HepG2 (cell line): ENCODE data around the gene TTC28. TPM values are rescaled to one million over a fixed set of nuclear protein-coding genes. Genes with fewer than 3 reads are reported as not detected.
"Not testable (repeated sequence)": the region's sequence is repeated elsewhere in the genome, so short reads cannot be mapped to it uniquely, and the experiment has no call there.

ENCODE experiments used
- ATAC-seq: fragments of 200-7000 bp; cut with Tn5 transposase; 3 replicates; pipeline ENCODE4 v1.9.1; 2020; ENCODE audit warnings: mild to moderate bottlenecking, moderate library complexity
- BruUV-seq: library from RNA; stranded (reverse); fragments of 400-500 nt; replicated peaks from 2 replicates; lab custom pipeline; 2021; lab: Mats Ljungman, UMichigan
- CTCF ChIA-PET: fragments of 300-600 bp; formaldehyde crosslinking; extraction: SDS; loops from one replicate; lab custom pipeline; 2021; ENCODE audit warnings: low total read pairs, inconsistent platforms, low intra/inter-chr PET ratio; lab: Yijun Ruan, JAX
- POLR2A ChIA-PET: fragments of 350-600 bp; sonication (Branson Sonifier 250); formaldehyde crosslinking; loops from one replicate; lab custom pipeline; 2020; ENCODE audit warnings: antibody characterized with exemption, inconsistent platforms; lab: Yijun Ruan, JAX
- DNase-seq: peaks from one replicate; pipeline ENCODE4 v3.0.0-alpha.2; 2015; ENCODE audit warnings: low spot score
- FAIRE-seq: peaks from 3 replicates; lab custom pipeline; 2011; peaks lifted over from hg19 to GRCh38; lab: Jason Lieb, UNC
- H2AFZ ChIP-seq: one replicate; pipeline ENCODE4 v1.6.1; 2011; ENCODE audit warnings: low read length, inconsistent platforms
- H3K27ac ChIP-seq: fragments of 300-600 bp; 3 replicates; pipeline ENCODE4 v1.8.0; 2011; ENCODE audit warnings: mixed run types, mild to moderate bottlenecking, mixed read lengths, low read length, inconsistent platforms; ENCODE audit not compliant: insufficient read depth; ENCODE audit errors: extremely low read length
- H3K27me3 ChIP-seq, 2 experiments: fragments of 200-600 bp in 1 of 2; 2 replicates in 1 of 2; 3 replicates in 1 of 2; pipeline versions ENCODE4 v1.6.0 to v1.8.0; 2011; ENCODE audit warnings: low read length in 2 of 2, mild to moderate bottlenecking in 2 of 2, moderate library complexity in 2 of 2, inconsistent platforms in 1 of 2; ENCODE audit not compliant: insufficient read depth in 2 of 2, control insufficient read depth in 1 of 2
- H3K36me3 ChIP-seq, 2 experiments: fragments of 200-600 bp in 1 of 2; replicated peaks in 1 of 2; 2 replicates in 1 of 2; 3 replicates in 1 of 2; pipeline versions ENCODE4 v1.5.1 to v1.8.0; 2011; ENCODE audit warnings: low read length in 2 of 2, inconsistent platforms in 1 of 2; ENCODE audit not compliant: insufficient read depth in 2 of 2, control insufficient read depth in 1 of 2
- H3K4me1 ChIP-seq: 2 replicates; pipeline ENCODE4 v1.5.1; 2012; ENCODE audit warnings: low read length, inconsistent platforms; ENCODE audit not compliant: insufficient read depth
- H3K4me2 ChIP-seq: 2 replicates; pipeline ENCODE4 v1.6.0; 2011; ENCODE audit warnings: low read depth, low read length, inconsistent platforms
- H3K4me3 ChIP-seq, 3 experiments: fragments of 200-600 bp in 1 of 3; sonication (generic), shearing (Covaris generic) in 1 of 3; replicated peaks in 1 of 3; 2 replicates each; pipeline ENCODE4 v1.5.1; 2011 to 2016; ENCODE audit warnings: low read length in 3 of 3, inconsistent platforms in 2 of 3, low read depth in 2 of 3, mild to moderate bottlenecking in 2 of 3, control low read depth in 1 of 3, mixed read lengths in 1 of 3; ENCODE audit not compliant: insufficient read depth in 1 of 3
- H3K79me2 ChIP-seq: one replicate; pipeline ENCODE4 v1.6.1; 2011; ENCODE audit warnings: low read length, inconsistent platforms; ENCODE audit not compliant: insufficient read depth
- H3K9ac ChIP-seq: 2 replicates; pipeline ENCODE4 v1.6.0; 2011; ENCODE audit warnings: mild to moderate bottlenecking, low read depth, low read length, inconsistent platforms; ENCODE audit not compliant: insufficient read depth
- H3K9me3 ChIP-seq: 2 replicates; pipeline ENCODE4 v1.5.1; 2012; ENCODE audit warnings: mild to moderate bottlenecking, low read length
- H4K20me1 ChIP-seq: 2 replicates; pipeline ENCODE4 v1.6.0; 2011; ENCODE audit warnings: inconsistent platforms, mild to moderate bottlenecking, low read length, moderate library complexity; ENCODE audit not compliant: insufficient read depth
- CBX5 ChIP-seq: sonication (generic); formaldehyde crosslinking; IDR thresholded peaks from 2 replicates; pipeline ENCODE4 v1.4.0; 2020; ENCODE audit warnings: missing genetic modification reagents, borderline replicate concordance
- CCAR2 ChIP-seq: fragments of 200-400 bp; formaldehyde crosslinking; optimal IDR thresholded peaks from 2 replicates; pipeline ENCODE3; 2018; ENCODE audit warnings: low read depth, mild to moderate bottlenecking, low read length, moderate library complexity
- CENPBD1 ChIP-seq: sonication (generic); formaldehyde crosslinking; IDR thresholded peaks from 2 replicates; pipeline ENCODE4 v1.8.0; 2022; ENCODE audit warnings: missing genetic modification reagents, low read depth, mild to moderate bottlenecking, borderline replicate concordance
- HDAC1 ChIP-seq: sonication (generic); formaldehyde crosslinking; IDR thresholded peaks from 2 replicates; pipeline ENCODE4 v1.5.1; 2020; ENCODE audit warnings: mild to moderate bottlenecking, missing genetic modification reagents
- HNRNPL ChIP-seq: fragments of 200-400 bp; formaldehyde crosslinking; IDR thresholded peaks from 2 replicates; pipeline ENCODE4 v1.6.1; 2017; ENCODE audit warnings: mild to moderate bottlenecking, low read depth, low read length
- IRF1 ChIP-seq: sonication (generic); formaldehyde crosslinking; IDR thresholded peaks from 2 replicates; pipeline ENCODE4 v1.4.0; 2020; ENCODE audit warnings: low read depth, mild to moderate bottlenecking, missing genetic modification reagents
- KLF9 ChIP-seq: IDR thresholded peaks from 2 replicates; pipeline ENCODE4 v1.6.1; 2016; ENCODE audit warnings: low read depth
- NFYB ChIP-seq: sonication (generic); formaldehyde crosslinking; IDR thresholded peaks from 2 replicates; pipeline ENCODE4 v1.4.0; 2020; ENCODE audit warnings: missing genetic modification reagents
- SUZ12 ChIP-seq: fragments of 150-350 bp; IDR thresholded peaks from 2 replicates; pipeline ENCODE4 v1.6.1; 2014; ENCODE audit warnings: low read depth, low read length
- THAP8 ChIP-seq: sonication (generic); formaldehyde crosslinking; IDR thresholded peaks from 2 replicates; pipeline ENCODE4 v1.5.1; 2020; ENCODE audit warnings: missing genetic modification reagents, mild to moderate bottlenecking, borderline replicate concordance
- UBTF ChIP-seq: sonication (generic); formaldehyde crosslinking; IDR thresholded peaks from 2 replicates; pipeline ENCODE4 v1.4.0; 2020; ENCODE audit warnings: mild to moderate bottlenecking, missing genetic modification reagents
- ZFP37 ChIP-seq: sonication (generic); formaldehyde crosslinking; IDR thresholded peaks from 2 replicates; pipeline ENCODE4 v1.4.0; 2020; ENCODE audit warnings: missing genetic modification reagents, borderline replicate concordance
- ZNF431 ChIP-seq: sonication (generic); formaldehyde crosslinking; IDR thresholded peaks from 2 replicates; pipeline ENCODE4 v1.9.0; 2022; ENCODE audit warnings: missing genetic modification reagents, low read depth, mild to moderate bottlenecking, borderline replicate concordance
- ZNF546 ChIP-seq: sonication (generic); formaldehyde crosslinking; conservative IDR thresholded peaks from 2 replicates; pipeline ENCODE4 v1.8.1; 2023; ENCODE audit warnings: mild to moderate bottlenecking, missing genetic modification reagents
- ZNF782 ChIP-seq: sonication (generic); formaldehyde crosslinking; IDR thresholded peaks from 2 replicates; pipeline ENCODE4 v1.4.0; 2020; ENCODE audit warnings: missing genetic modification reagents, mild to moderate bottlenecking, borderline replicate concordance
- WGBS: methylation state at CpG from one replicate; pipeline ENCODE4 v1.1.6; 2017; ENCODE audit warnings: low lambda C conversion rate; 5-methylcytosine and 5-hydroxymethylcytosine counted together
- in situ Hi-C: cut with HindIII; loops from 2 replicates; pipeline ENCODE4 v1.10.0; 2017; ENCODE audit warnings: low pct_unique_long_range_greater_than_20kb; ENCODE audit not compliant: extremely low pct_ligation_motif_present
- intact Hi-C: fragments of 100-400 bp; cut with micrococcal nuclease; formaldehyde crosslinking; loops from one replicate; pipeline ENCODE4 v1.10.0; 2022; ENCODE audit not compliant: unreplicated experiment
- polyA plus RNA-seq, 8 experiments: library from polyadenylated mRNA; depleted of rRNA in 3 of 8; stranded (reverse) in 7 of 8; unstranded in 1 of 8; fragments of >200 nt; fragmentation: Illumina TruSeq in 4 of 8; extraction: Trizol in 4 of 8; gene quantifications; 2 replicates each; pipeline versions ENCODE4 v1.2.1 to v1.2.3, GENCODE V29; 2011 to 2016; ENCODE audit warnings: low read depth in 4 of 8, missing spikeins in 1 of 8, mixed read lengths in 1 of 8; ENCODE audit not compliant: insufficient read depth in 1 of 8
- total RNA-seq, 5 experiments: library from RNA; depleted of rRNA; stranded (reverse); fragments of >200 nt; fragmentation: Illumina TruSeq; extraction: Trizol; gene quantifications; 2 replicates each; pipeline ENCODE4 v1.2.3, GENCODE V29; 2016; ENCODE audit warnings: low read depth in 1 of 5

TTC28 gene
- total and polyA plus RNA-seq, 2 of the 13 experiments (the other 11 are each of a cell fraction or from before 2014, with no cell fraction given), result 4.2 to 13.1 TPM

- WGBS, result 94% methylated on average over 3 of the region's 3 CpGs
- H3K36me3 ChIP-seq, H3K9ac ChIP-seq, FAIRE-seq, H3K27ac ChIP-seq, DNase-seq, BruUV-seq, H3K79me2 ChIP-seq, POLR2A ChIA-PET, H2AFZ ChIP-seq, CTCF ChIA-PET, ATAC-seq, H4K20me1 ChIP-seq, H3K27me3 ChIP-seq, H3K4me3 ChIP-seq, H3K4me2 ChIP-seq, intact Hi-C loops, in situ Hi-C loops: not testable (repeated sequence)
- peak; percentile 54; the same call in 1 of the 2 replicates for TF ChIP-seq ZNF431 (CRISPR knock-in tag)
- H3K9me3 ChIP-seq, result peaks cover 18% of the 10 kb centered on the region
- peaks cover 23% of the 10 kb centered on the region for H3K4me1 ChIP-seq
These were observed 315.5 kb downstream of the TTC28 start for GRCh38 chr22:28364105-28364504.

GRCh38 chr22:28360939-28361338, 318.7 kb downstream of the TTC28 start:
- peaks cover 18% of the 10 kb centered on the region for H3K9me3 ChIP-seq
- H3K4me2 ChIP-seq, result no peak overlapping the region
- intact Hi-C loops (no loop called here), in situ Hi-C loops (no loop called here)
- CTCF ChIA-PET, result no interaction called here
- POLR2A ChIA-PET, result no interaction called here
- no peak for ATAC-seq
- H3K4me3 ChIP-seq, result no peak overlapping the region
- BruUV-seq, result no TSS peak
- DNase-seq, result no peak
- no peaks in the 10 kb centered on the region for H4K20me1 ChIP-seq
- H2AFZ ChIP-seq, result no peak overlapping the region
- no peak overlapping the region for H3K27ac ChIP-seq
- no peaks in the 10 kb centered on the region for H3K27me3 ChIP-seq
- H3K79me2 ChIP-seq, result no peaks in the 10 kb centered on the region
- FAIRE-seq, result no peak
- H3K9ac ChIP-seq, result no peak overlapping the region
- no peaks in the 10 kb centered on the region for H3K4me1 ChIP-seq
- H3K36me3 ChIP-seq, result no peaks in the 10 kb centered on the region
- TF ChIP-seq SUZ12 (no peak), HDAC1 (CRISPR knock-in tag) (no peak), IRF1 (CRISPR knock-in tag) (no peak), UBTF (CRISPR knock-in tag) (no peak), KLF9 (CRISPR knock-in tag) (no peak), NFYB (CRISPR knock-in tag) (no peak), CCAR2 (no peak), ZNF546 (no peak), THAP8 (CRISPR knock-in tag) (no peak), HNRNPL (no peak), ZFP37 (CRISPR knock-in tag) (no peak), ZNF782 (CRISPR knock-in tag) (no peak), CBX5 (CRISPR knock-in tag) (no peak), CENPBD1 (CRISPR knock-in tag) (no peak)
